A673 (cell line): Measurements from ENCODE around the gene SEMA4F.

Experiments
- CTCF ChIP-seq: fragments of 300-800, 200-600 bp; sonication (generic); conservative IDR thresholded peaks from 2 replicates; pipeline ENCODE4 v1.5.1; 2017; ENCODE audit warnings: low read depth, mild to moderate bottlenecking, antibody characterized with exemption, low read length, moderate library complexity, mixed read lengths
- EZH2 ChIP-seq: fragments of 200-600 bp; sonication (generic); IDR thresholded peaks from 2 replicates; pipeline ENCODE4 v1.6.1; 2017; ENCODE audit warnings: borderline replicate concordance, low read depth, mild to moderate bottlenecking, mixed read lengths, antibody characterized with exemption, low read length; ENCODE audit not compliant: poor library complexity, severe bottlenecking

DNA sequence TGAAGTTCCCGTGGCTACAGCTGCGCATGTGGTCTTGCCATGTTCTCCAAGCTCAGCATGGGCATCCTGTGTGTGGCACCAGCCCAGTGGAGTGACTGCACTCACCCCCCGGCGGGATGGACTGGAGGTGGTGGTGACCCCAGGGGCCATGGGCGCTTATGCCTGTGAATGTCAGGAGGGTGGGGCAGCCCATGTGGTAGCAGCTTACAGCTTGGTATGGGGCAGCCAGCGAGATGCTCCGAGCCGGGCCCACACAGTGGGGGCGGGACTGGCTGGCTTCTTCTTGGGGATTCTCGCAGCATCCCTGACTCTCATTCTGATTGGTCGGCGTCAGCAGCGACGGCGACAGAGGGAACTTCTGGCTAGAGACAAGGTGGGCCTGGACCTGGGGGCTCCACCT, 25.6 kb downstream of the SEMA4F start:
- no peak for TF ChIP-seq CTCF
- TF ChIP-seq EZH2, result no peak
